HTERT RPE-1 (cell line): ENCODE data around the gene CRY2.
"Not testable (repeated sequence)": the region's sequence is repeated elsewhere in the genome, so short reads cannot be mapped to it uniquely, and the experiment has no call there.

Source experiments
- in situ Hi-C: fragments of 300-500 bp; cut with MboI; formaldehyde crosslinking; loops from 4 replicates; pipeline ENCODE4 v1.14.3; 2020; ENCODE audit warnings: low sequenced_read_pairs

CRY2 gene

GRCh38 chr11:45811571-45812290, 35.5 kb upstream of the CRY2 start:
- in situ Hi-C loops: no loop called here

- in situ Hi-C loops: no loop called here
These were observed 34.4 kb upstream of the CRY2 start for GRCh38 chr11:45812581-45813548.

- in situ Hi-C loops: no loop called here
These were observed 31.5 kb upstream of the CRY2 start for GRCh38 chr11:45815747-45816146.

- in situ Hi-C loops: no loop called here
These were observed 30.7 kb upstream of the CRY2 start for GRCh38 chr11:45816614-45817013.

GRCh38 chr11:45817191-45817590, 30.1 kb upstream of the CRY2 start:
- in situ Hi-C loops: no loop called here

GRCh38 chr11:45818961-45819605, 28.2 kb upstream of the CRY2 start:
- in situ Hi-C loops: no loop called here

GRCh38 chr11:45820211-45820857, 26.9 kb upstream of the CRY2 start:
- in situ Hi-C loops: no loop called here

- in situ Hi-C loops: not testable (repeated sequence)
These were observed 20.8 kb upstream of the CRY2 start for GRCh38 chr11:45826492-45826891.

GRCh38 chr11:45827123-45827522, 20.2 kb upstream of the CRY2 start:
- in situ Hi-C loops: no loop called here

- in situ Hi-C loops: no loop called here
These were observed 18.3 kb upstream of the CRY2 start for GRCh38 chr11:45828996-45829395.

- in situ Hi-C loops: no loop called here
These were observed 16.7 kb upstream of the CRY2 start for GRCh38 chr11:45830596-45830995.

GRCh38 chr11:45832811-45833441, 14.3 kb upstream of the CRY2 start:
- in situ Hi-C loops: no loop called here

- in situ Hi-C loops: no loop called here
These were observed 13.5 kb upstream of the CRY2 start for GRCh38 chr11:45833761-45834160.

GRCh38 chr11:45834298-45834756, 12.9 kb upstream of the CRY2 start:
- in situ Hi-C loops: no loop called here

GRCh38 chr11:45839204-45839603, 8.1 kb upstream of the CRY2 start:
- in situ Hi-C loops: no loop called here

GRCh38 chr11:45840251-45840650, 7.0 kb upstream of the CRY2 start:
- in situ Hi-C loops: not testable (repeated sequence)

GRCh38 chr11:45843158-45843924, 3.9 kb upstream of the CRY2 start:
- in situ Hi-C loops: no loop called here

GRCh38 chr11:45844822-45845578, 2.3 kb upstream of the CRY2 start:
- in situ Hi-C loops: no loop called here

- in situ Hi-C loops: no loop called here
These were observed 1.1 kb upstream of the CRY2 start for GRCh38 chr11:45846174-45846675.
